Germinal center (tissue), 1 donor: Measurements from ENCODE around the gene HADHB.

ENCODE experiments used
- DNase-seq: peaks from one replicate; pipeline ENCODE4 v3.0.0; 2012; ENCODE audit warnings: mixed read lengths, low spot score

The HADHB gene

DNA sequence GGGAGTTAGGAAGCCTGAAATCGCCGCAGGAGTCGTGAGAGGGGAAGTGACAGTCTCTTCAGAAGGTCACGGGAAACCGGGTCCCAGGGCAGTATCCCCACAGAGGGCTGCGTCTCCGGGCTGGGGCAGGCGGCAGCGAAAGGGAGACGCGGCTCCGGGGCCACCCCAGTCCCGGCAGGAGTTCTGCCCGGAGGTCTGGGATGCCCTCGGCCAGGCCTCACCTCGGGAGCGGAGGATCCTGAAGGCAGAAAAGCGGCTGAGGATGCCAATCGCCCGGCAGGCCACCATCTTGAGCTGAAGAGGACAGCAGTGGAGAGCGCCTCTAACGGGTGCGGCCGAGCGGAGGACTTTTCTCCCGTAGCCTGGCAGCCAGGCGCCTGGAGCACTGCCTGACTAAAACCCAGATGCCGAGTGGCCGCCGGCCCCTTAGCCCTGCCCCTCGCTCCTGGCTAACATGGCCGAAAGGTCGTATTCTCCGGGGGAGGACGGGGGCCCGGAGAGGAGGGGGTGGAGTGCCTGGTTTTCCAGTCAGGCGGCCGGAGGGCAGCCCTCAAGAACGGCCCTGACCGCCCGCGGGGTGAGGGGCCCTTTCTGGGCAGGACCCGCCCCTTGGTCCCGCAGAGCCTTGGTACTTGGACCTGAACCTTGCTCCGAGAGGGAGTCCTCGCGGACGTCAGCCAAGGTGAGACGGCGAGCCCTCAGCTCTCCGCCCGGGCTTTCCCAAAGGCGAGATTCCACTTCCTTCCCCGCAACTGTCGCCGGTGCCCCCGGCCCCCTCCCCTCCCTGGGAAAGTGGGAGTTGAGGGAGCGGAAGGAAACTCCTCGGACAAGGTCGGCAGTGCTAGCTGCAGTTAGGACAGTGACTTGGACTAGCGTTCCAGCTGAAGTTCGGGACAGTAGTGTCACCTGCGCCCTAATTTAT is at the start of gene HADHB, which contains the start of gene HADHA:
Gene HADHB, plus strand, starts transcription at position 631 of the 922 bp plus-strand sequence. CDS start 9,316 bp downstream, outside the sequence.
Gene HADHA, minus strand, starts transcription at position 324 of the 922 bp plus-strand sequence. Its CDS starts 36 bp downstream, at position 288.
- peak; percentile 81 for DNase-seq

DNA sequence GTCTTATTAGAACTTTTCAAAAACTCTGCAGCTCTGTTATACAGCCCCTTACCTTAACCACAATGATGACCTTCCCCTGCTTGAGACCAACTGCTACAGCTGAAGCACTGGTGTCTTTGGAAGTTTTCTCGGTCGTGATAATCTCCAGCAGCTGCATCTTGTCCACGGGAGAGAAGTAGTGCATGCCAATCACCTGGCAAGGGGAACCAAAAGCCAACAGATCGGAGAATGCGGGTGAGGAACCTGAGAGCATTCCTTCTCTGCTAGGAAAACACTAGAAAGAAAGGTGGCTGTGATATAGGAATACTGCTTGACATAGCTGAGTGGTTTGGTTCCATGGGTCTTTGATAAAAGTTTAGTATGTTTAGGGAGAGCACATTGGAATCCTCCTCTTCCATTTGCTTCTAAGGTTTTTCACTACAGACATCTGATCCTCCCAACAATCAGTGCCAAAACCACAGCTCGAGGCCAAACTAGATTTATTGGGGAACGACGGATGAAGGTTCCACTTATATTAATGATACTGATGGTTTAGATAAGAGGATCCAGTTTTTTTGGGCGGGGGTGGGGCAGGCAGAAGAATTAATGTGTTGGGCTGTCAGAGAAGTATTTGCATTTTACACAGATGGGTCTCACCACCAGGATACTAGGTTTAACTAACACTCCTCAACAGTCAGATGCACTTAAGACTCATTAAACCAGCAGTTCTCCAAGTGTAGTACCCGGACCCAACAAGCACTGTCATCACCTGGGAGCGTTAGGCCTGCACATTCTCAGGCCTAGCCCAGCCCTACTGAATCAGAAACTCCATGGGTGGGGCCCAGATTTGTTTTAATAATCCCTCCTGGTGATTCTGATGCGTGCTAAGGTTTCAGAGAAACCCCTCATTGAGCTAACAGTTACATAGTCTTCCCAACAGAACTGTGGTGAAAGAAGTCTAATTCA is 49.4 kb upstream of the HADHB start:
- no peak for DNase-seq

DNA sequence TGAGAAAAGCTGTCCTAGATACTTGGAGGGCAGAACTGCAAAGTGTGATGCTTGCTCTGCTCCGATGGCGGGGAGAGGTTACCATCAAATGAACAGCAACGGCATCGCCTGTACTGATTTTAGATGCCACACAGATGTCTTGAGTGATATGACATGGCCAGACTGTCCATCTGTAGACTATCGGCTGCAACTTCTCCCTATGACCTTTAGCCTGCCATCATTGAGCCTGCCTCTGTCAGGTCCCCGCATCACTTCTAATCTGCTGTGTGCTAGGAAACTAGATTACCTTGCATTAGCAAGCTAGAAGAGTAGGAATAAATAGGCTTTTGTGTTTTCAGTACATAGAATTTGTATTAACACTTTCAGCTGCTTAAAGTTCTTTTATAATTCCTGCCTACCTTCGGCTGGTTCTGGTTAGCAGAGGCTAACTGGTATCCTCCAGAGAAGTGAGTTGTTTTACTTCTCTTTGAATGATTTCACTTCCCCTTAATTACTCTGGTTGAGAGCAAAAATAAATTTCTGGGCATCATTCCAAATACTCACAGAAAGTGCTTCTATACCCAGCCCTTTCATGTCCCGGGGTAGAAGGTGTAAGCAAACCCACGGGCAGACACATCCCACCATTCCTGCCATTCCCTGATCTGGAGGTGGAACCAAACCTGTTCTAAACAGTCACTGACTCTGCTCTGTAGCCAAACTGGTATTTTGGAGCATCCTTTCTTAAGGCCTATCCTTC is 47.9 kb upstream of the HADHB start:
- DNase-seq = no peak

DNA sequence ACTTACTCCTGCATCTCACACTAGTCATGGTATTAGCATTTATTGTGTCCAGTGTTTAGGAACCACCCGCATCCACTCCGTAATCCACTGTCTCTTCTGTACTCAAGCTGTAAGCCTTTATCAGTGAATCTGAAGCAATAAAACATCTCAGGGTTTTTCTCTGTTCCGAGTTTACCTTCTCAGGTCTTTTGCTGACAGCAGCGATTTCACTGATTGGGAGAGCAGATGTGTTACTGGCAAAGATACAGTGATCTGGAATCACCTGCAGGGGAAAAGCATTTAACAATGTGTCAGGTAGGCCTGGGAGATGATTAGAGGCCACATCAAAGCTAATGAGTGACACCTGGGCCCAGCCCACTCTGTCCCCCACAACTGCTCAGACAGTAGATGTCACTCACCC is 47.2 kb upstream of the HADHB start:
- DNase-seq = no peak

DNA sequence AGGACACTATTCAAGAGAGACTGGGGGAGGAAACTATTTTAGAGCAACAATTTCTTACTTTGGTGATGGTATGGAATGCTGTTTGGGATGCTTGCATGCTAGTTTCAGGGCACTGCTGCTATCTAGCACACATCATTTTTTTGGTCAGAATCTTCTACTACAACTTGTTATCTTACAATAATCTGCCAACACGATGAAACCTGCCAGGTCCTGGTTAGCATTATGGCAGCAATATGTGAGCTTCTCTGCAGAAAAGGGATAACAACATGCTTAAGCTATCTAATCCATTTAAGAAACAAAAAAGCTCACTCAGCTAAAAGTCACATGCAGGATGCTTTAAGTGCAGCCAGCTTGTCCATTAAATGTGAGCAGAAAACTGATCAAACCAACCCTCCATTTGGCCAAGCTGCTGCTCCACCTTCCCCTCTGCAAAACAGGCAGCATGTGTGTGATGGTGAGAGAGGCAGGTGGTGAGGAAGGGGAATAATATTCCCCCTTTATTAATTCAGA is 41.7 kb upstream of the HADHB start:
- no peak for DNase-seq

DNA sequence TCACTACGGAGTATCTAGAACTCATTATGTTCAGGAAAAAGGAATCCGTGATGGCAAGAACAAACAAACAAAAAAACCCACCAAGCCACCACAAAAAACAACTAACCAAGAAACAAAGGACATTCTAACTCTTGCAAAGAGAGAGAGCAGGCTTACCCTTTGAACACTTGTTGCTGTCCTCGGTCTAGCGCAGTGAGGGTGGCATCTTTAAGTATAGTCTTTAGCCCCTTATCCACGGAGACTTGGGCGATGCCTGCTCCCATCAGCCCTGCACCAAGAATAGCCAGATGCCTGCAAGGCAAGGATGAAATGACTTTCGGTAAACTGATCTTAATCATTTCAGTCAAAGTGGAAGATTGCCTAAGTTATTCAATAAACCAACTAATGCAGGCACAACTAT is 40.8 kb upstream of the HADHB start:
- no peak for DNase-seq

DNA sequence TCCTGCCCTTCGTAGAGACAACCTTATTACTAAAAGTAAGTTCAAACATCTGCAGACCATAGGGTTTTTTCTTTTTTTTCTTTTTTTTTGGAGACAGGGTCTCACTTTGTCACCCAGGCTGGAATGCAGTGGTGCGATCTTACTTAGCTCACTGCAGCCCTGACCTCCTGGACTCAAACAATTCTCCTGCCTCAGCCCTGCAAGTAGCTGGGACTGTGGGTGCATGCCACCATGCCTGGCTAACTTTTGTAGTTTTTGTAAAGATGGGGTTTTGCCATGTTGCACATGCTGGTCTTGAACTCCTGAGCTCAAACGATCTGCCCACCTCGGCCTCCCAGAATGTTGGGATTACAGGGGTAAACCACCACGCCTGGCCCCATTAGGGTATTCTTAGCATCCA is 32.7 kb upstream of the HADHB start:
- no peak for DNase-seq

DNA sequence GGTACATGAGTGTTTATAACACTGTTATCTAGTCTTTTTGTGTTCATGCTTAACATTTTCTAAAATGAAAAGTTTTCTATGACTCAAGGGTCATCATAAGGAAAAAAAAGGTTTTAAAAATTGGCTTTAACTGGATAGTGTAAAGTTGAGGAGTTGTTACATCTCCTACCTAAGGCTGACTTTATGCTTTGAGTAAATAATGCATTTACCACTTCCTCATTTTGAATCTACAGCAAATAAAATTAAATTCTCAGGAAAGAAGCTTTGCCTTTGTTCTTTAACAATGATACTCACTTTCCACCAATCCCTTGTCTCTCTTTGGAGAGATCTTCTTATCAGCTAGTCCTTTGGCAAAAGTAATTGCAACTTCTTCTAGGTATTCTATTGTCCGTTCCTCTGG is 30.0 kb upstream of the HADHB start:
- DNase-seq = no peak

DNA sequence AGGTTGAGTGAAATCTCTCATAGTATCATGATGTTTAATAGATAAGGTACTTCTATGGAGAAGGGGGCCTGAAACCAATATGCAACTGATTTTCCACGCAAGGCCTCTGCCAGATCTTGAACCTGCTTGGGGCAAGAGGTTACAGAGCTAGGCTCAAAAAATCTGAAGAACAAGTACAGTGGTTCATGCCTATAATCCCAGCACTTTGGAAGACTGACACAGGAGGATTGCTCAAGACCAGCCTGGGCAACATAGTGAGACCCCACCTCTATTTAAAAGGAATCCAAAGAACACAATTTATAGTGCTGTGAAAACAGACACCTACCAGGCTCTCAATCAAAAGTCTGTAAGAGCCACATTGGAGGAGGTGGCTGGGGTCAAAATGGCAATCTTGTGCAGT is 28.9 kb upstream of the HADHB start:
- DNase-seq = no peak

DNA sequence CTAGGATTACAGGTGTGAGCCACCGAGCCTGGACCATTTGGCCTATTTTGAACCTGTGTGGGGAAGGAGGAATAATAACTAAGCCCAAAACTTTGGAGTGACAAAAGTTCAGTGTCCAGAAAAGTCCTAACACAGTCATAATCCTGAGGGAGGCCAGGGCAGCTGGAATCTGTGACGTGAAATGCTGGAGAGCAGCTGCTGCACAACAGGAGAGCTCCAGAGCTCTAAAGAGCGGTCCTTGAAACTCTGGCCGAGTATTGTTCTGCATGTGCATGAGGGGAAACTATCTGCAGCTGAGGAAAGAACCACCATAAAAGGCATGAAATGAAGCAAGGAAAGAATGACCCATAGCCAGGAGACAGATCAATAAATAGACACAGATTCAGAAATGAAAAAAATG is 28.2 kb upstream of the HADHB start:
- no peak for DNase-seq

DNA sequence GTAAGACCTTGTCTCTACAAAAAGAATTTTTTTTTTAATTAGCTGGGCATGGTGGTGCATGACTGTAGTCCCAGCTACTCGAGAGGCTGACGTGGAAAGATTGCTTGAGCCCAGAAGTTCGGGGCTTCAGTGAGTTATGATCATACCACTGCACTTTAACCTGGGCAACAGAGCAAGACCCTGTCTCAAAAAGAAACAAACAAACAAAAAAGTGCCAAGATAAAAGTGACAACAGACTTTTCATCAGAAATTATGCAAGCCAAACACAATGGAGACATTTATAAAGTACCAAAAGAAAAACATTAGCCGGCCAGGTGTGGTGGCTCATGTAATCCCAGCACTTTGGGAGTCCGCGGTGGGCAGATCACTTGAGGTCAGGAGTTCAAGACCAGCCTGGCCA is 27.0 kb upstream of the HADHB start:
- no peak for DNase-seq

DNA sequence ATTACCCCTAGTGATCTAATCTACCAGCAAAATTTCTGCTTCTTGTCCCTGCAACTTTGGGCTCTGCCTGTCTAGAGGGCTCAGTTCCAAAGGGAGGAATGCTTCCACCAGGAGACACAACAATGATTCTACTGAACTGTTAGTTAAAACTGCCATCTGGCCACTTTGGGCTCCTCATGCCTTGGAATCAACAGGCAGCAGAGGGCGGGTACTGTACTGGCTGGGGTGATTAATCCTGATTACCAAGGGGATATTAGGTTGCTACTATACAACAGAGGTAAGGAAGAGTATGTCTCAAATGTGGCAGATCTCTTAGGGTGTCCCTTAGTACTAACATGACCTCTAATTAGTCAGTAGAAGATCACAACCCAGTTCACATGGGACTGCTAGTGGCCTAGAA is 21.7 kb upstream of the HADHB start:
- no peak for DNase-seq

DNA sequence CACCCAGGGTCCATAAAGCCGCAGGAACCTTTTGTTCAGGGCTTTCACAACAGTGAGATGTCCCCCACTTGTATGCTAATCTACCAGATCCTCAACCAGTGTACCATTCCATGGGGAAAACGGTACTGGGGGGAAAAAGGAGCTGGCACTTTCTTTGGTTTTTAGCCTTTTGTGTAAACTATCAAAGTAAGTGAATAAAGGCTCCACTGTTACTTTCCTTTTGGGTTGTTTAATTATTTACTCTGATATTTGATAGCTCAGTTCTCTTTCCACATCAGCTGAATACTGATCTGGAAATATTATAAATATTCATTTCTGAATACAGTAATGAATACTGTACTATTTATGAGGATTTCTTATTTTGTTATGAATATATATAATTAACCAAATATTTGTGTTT is 20.6 kb upstream of the HADHB start:
- no peak for DNase-seq

DNA sequence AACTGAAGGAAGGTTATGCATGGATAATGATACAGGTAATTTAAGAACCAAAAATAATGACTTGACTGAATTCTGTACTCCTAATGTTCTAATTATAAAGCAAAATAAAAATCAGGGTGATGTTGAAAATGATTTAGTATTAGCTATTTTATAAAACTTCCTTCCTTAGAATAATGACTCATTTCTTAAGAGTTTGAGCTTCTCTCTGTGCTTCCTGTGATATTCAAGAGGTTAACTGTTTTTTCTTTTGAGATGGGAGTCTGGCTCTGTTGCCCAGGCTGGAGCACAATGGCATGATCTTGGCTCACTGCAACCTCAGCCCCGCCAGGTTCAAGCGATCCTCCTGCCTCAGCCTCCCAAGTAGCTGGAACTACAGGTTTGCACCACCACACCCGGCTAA is 15.1 kb upstream of the HADHB start:
- DNase-seq = no peak

DNA sequence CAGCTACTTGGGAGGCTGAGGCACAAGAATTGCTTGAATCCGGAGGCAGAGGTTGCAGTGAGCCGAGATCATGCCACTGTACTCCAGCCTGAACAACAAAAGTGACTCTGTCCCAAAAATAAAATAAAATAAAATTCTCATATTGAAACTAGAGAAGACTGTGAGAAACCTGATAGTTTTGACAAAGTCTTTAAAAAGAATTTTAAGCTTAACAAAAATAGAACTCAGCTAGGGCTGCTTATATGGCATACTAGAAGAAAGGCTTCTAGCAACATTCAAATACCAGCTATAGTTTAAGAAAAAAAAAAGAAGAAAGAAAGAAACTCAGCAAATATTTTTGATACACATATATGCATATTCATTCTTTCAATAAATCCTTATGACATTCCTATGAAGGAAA is 13.9 kb upstream of the HADHB start:
- no peak for DNase-seq

DNA sequence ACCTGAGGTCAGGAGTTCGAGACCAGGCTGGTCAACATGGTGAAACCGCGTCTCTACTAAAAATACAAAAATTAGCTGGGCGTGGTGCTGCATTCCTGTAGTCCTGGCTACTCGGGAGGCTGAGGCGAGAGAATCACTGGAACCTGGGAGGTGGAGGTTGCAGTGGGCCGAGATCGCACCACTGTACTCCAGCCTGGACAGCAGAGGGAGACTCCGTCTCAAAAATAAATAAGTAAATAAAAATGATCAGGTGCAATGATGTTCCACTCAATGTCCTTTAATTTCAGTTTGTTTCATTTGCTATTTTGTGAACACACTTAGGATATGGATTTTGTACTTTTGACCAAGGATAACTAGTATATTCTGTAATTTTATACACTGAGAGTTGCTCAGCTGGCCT is 9.7 kb upstream of the HADHB start:
- no peak for DNase-seq

DNA sequence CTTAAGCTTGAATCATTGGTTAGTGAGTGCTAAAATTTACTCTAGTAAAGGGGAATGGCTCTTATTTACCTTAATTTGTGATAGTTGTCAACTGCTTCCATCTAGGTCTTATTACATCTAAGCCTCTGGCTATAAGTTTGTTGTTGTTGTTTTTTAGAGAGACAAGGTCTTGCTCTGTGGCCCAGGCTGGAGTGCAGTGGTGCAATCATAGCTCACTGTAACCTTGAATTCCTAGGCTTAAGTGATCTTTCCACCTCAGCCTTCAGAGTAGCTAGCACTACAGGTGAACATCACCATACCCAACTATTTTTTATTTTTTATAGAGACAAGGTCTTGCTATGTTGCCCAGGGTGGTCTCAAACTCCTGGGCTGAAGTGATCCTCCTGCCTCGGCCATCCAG is 6.9 kb upstream of the HADHB start:
- no peak for DNase-seq

DNA sequence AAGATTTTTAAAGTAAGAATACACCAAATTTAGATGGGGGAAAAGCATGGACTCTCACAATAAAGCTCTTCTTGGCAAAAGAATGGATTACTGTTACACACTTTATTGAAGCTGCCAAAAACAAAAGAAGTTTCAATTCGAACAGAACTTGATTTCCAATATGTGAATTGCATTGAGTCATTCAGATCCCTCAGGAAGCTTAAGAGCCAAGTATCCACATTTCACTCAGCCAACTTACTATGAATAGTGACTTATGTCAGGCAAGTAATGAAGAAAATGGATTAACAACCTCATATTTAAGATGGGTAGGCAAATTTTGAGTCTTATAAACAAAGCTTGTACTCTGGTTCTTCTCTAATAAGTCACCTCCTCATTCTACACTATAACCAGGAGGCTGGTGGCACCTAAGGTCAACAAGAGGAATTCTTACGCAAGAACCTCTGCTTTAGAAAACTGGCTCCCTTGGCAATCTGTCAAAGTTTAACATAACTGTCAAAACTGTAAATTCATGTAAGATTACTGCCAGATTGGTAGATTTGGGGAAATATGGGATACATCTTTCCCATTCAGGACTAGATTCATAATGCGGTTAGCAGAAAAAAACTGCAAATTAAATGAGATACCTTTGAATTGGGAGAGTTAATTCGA is 6.3 kb upstream of the HADHB start:
- no peak for DNase-seq

DNA sequence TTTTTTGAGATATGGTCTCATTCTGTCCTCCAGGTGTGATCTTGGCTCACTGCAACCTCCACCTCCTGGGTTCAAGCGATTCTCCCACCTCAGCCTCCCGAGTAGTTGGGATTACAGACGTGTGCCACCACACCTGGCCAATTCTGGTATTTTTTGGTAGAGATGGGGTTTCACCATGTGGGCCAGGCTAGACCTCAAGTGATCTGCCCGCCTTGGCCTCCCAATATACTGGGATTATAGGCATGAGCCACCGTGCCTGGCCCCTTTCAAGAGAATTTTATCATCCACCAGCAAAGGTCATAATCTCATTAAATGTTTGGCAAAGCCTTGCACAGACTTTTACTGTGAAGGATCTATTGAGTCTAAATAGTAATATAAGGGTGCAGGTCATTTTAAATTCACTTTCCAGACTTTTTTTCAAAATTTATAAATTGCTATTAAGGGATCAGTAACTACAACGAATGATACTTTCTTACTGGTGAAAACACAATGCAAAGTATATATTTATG is 2.8 kb upstream of the HADHB start:
- DNase-seq = no peak

DNA sequence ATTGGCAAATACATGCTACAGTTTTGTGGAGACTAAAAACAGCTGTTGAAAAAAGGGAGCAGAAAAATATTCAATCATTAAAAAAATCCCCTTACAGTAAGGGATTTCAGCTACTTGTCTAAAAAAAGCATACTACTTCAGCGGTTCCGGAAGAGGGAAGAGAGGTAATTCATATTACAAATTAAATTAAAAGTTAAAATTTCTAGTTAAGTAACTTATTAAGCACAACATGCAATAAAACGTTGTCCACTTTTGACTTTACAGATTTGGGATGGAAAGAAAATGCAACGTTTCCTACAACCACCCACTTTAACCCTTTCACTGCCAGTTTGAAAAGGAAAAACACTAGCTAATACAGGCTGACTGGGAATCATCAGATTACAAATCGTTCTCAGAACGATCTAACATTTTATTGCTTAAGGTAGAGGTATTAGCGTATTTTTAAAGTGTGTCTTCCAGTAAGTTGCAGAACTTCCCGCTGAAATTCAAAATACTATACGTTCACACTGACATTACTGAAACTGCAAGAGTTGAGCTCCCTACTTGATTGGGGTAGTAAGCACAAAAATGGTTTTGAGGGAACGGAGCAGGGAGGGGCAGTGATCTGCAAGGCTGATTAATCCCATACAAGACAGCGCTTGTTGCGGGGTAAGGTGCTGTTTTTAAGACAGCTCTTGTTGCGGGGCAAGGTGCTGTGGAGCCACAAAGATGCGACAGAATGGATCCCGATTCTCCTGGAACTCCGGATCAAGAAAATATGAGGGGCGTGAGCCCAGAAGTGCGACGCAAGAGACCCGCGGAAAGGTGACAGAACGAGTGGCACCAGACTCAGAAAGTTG is 1.1 kb upstream of the HADHB start:
- peak; percentile 5 for DNase-seq
